Measurements from ENCODE around the gene LRR1. TPM values are rescaled to one million over a fixed set of nuclear protein-coding genes. Genes with fewer than 3 reads are reported as not detected.
"Not testable (repeated sequence)": the region's sequence is repeated elsewhere in the genome, so short reads cannot be mapped to it uniquely, and the experiment has no call there.

The LRR1 gene
- total RNA-seq, 1 donor from 2014 or later: 6.2 TPM

DNA sequence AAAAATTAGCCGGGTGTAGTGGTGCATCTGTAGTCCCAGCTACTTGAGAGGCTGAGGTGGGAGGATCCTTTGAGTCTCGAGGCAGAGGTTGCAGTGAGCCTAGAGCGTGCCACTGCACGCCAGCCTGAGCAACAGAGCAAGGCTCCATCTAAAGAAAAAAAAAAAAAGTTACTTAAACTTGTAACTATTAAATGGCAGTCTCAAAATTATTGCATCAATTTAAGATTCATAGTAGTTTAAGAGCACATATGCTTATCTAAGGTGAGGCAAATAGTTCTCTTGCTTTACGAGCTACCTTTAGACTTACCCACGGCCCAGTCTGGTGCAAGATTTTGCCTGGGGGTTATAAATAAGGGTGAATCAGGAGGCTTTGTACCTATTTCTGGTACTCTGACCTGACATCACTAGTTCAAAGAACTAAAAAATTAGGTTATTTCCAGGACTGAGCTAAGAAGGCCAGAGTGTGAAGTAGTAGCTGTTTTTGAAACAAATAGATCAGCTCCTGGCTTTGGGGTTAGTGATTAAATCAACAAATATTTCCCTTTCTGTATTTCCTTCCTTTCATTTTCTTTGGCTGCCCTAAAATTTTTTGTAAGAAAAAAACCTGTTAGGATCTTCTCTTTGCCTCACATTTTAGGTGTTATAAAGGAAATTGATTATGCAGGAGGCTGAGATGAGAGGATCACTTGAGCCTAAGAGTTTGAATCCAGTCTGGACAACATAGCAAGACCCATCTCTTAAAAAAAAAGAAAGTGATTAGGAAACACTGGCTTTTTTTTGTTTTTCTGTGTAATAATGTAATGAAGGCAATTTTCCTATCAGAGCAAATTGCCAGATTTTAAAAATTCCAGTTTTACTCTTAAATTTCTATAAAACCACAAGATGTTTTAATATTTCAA, 25.4 kb downstream of the LRR1 start:
- no peak for DNase-seq

- peak; percentile 89 for DNase-seq
These were observed 35.2 kb downstream of the LRR1 start for GRCh38 chr14:49633640-49634546.

- DNase-seq: peak; percentile 58
These were observed 36.0 kb downstream of the LRR1 start, which contains the start of gene DNAAF2 for GRCh38 chr14:49634547-49635334. Gene DNAAF2 (minus strand): TSS chr14:49635244. CDS start chr14:49635149, 95 bp downstream.

DNA sequence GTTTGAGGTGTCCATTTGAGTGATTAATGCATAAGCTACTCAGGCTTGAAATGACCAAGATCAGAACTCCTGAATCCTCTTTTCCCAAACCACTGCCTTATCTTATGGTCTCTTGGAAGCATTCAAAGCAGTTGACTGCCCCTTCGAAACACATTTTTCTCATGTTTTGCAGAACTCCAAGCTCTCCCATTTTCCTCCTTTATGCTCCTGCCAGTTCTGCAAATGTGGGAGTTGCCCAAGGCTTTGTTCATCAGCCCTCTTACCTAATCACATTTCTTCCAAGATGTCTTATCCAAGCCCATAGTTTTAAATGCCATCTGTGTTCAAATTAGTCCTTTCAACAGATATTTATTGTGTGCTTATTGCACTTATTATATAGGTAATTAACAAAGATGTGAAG, 38.1 kb downstream of the LRR1 start:
- no peak for DNase-seq

DNA sequence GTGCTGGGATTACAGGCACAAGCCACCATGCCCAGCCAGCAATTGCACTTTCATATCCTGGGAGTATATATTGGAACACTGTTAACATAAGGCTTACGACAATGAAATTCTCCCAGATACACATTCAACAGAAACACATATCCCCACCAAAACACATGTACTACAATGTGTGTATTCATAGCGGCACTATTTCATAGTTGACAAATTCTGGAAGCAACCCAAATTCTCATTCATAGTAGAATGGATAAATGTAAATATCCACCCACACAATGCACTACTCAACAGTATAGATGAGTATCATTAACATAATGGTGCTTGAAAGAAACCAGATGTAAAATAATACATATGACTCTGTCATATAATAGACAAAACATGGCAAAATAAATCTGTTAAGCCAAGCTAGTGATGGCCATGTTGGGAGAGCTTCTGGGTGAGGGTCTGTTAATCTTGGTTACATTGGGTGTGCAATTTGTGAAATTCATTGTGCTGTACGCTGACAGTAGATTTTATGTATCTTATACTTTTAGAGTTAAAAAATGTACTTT, 38.9 kb downstream of the LRR1 start:
- no peak for DNase-seq

DNA sequence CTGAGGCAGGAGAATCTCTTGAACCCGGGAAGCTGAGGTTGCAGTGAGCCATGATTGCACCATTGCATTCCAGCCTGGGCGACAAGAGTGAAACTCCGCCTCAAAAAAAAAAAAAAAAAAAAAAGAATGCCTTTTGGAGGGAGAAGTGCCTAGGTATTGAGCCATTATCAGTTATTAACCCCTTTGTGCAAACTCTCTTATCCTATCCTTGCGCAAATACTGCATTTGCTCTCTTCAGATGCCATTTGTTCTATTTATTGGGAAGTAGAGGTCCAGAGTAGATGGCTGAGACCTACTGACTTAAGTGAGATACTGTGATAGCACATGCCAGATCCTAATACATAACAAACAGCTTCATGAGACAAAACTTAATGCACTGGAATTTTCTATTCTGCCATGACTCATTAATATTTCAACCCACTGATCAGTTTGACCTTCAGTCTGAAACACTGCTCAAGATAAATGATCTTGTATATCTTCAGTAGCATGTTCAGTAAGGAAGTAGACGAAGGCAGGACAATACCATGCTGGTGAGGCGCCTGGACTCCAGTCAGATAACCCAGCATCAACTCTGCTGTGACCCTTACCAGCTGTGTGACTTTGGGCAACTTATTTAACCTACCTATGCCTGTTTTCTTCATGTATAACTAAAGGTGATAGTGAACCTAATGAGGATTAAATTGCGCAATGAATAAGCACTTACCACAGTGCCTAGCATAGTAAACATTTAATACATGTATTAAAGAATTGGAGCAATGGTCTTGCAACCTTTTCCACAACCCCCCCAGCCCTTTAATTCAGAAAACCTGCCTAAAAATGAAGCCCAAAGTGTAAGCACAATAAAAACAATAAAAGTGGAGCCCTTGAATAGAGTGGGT, 42.0 kb downstream of the LRR1 start:
- no peak for DNase-seq

DNA sequence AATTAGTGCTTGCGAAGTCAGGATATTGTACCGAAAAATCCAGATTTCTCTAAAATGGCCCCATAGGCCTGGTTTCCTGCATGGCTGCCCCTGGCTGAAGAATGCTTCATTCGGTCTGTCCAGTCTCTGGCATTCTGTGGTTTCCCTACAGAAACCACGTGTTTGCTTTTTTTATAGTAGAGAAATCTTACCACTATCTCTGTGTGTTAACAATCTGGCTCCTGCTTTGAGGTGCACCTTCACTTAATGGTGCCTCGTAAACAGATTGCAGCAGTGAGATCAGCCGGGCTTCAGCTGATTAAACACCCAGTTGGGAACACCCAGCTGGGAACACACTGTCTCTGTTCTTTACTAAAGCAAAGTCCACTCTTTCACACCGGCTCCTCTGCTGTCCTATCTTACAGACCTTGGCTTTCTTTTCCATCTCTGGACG, 43.0 kb downstream of the LRR1 start:
- peak; percentile 6 for DNase-seq

- DNase-seq: no peak
These were observed 43.4 kb downstream of the LRR1 start for GRCh38 chr14:49642163-49642562.

DNA sequence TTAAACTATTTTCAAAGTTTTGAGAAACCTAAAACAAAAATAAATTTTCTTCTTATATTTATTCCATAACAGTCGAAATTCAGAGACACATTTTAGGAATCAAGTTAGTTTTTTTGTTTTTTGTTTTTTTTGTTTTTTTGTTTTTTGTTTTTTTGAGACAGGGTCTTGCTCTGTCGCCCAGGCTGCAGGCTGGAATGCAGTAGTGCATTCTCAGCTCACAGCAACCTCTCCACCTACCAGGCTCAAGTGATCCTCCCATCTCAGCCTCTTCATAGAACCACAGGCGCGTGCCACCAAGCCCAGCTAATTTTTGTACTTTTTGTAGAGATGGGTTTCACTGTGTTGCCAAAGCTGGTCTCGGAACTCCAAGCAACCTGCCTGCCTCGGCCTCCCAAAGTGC, 54.8 kb downstream of the LRR1 start:
- no peak for DNase-seq

DNA sequence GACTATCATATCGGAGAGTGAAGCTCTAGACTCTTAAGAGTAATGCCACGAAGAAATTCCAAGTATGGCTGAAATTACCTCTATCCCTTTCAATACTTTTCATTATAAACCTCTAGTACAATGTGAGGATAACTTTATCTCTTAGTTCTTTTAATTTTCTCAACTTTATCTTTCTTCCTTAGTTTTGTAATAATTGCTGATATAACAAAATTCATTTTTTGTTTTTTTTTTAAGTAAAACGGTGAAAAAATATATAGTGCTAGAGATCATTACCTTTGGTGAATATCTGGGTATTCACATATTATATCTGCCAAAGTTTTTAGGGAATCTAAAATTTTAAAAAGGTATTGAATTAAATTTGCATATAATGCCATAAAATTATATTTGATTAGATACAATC, 55.8 kb downstream of the LRR1 start:
- DNase-seq: no peak

GRCh38 chr14:49657500-49657899, 58.8 kb downstream of the LRR1 start:
- DNase-seq: not testable (repeated sequence)

DNA sequence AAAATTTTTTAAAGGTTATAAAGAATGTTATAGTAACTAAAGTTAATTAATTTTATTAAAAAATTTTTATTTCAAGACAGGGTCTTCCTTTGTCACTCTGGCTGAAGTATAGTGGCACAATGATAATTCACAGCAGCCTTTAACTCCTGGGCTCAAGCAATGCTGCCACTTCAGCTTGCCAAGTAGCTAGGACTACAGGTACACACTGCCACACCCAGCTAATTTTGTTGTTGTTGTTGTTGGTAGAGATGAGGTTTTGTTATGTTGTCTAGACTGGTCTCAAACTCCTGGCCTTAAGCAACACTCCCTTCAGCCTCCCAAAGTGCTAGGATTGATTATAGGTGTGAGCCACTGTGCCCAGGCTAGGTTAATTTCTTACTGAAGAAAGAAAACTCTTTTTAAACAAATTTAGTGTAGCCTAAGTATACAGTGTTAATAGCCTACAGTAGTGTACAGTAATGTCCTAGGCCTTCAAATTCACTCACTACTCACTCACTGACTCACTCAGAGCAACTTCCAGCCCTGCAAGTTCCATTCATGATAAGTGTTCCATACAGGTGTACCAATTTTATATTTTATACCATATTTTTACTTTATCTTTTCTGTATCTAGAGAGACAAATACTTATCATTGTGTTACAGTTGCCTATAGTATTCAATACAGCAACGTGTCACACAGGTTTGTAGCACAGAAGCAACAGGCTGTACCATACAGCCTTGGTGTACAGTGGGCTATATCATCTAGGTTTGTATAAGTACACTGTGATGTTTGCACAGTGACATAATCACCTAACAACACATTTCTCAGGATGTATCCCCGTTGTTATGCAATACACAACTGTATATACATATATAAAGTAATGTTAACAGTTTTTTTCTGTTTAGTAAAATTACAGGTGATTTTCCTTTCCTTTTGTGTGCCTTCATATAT, 61.1 kb downstream of the LRR1 start:
- DNase-seq: no peak

Small RNAs within 50 kb of the gene (small RNA-seq; reads per million reads assigned to genes)
- gene AL139099.3 (not detected), gene AL139099.4 (not detected), gene RF00019 (not detected), gene RNA5SP384 (not detected)

Other genes with a start within 250 kb of the LRR1 start
- gene RPS29, start 12.6 kb upstream of the LRR1 start, total RNA-seq: 2,148 TPM
- gene RPL36AL, start 21.7 kb downstream of the LRR1 start, total RNA-seq: 63.3 TPM
- 47.3 TPM for gene MGAT2, start 21.9 kb downstream of the LRR1 start, total RNA-seq
- gene DNAAF2, start 36.3 kb downstream of the LRR1 start, total RNA-seq: 17.2 TPM
- gene POLE2, start 89.3 kb downstream of the LRR1 start, total RNA-seq: 12.0 TPM
- gene KLHDC1, start 94.2 kb downstream of the LRR1 start, total RNA-seq: 15.9 TPM
- 180 TPM for gene KLHDC2, start 169.2 kb downstream of the LRR1 start, total RNA-seq